Limb (tissue), 2 donors: Measurements from ENCODE around the gene MALSU1.
A peak's percentile ranks its signal among the peaks of the same experiment; 100 is the strongest.

ENCODE experiments used
- DNase-seq, 2 donors: peaks; one replicate each; pipeline ENCODE4 v3.0.0-alpha.2; 2016; ENCODE audit errors: extremely low spot score in 2 of 2

Gene MALSU1

GRCh38 chr7:23335136-23335535 lies 36.0 kb downstream of the MALSU1 start:
- DNase-seq = no peak

GRCh38 chr7:23335621-23336020 lies 36.5 kb downstream of the MALSU1 start:
- no peak for DNase-seq

- DNase-seq = no peak
Observed at GRCh38 chr7:23336086-23336485, 36.9 kb downstream of the MALSU1 start.

- DNase-seq = no peak
Observed at GRCh38 chr7:23336799-23337283, 37.7 kb downstream of the MALSU1 start.

- DNase-seq = no peak
Observed at GRCh38 chr7:23337374-23337773, 38.2 kb downstream of the MALSU1 start.

- DNase-seq = no peak
Observed at GRCh38 chr7:23338439-23338838, 39.3 kb downstream of the MALSU1 start.

GRCh38 chr7:23338863-23339262 lies 39.7 kb downstream of the MALSU1 start:
- DNase-seq = no peak

GRCh38 chr7:23341846-23342598 lies 42.9 kb downstream of the MALSU1 start:
- no peak for DNase-seq

- DNase-seq = no peak
Observed at GRCh38 chr7:23343102-23343501, 44.0 kb downstream of the MALSU1 start.

- no peak for DNase-seq
Observed at GRCh38 chr7:23343806-23344475, 44.8 kb downstream of the MALSU1 start.

- no peak for DNase-seq
Observed at GRCh38 chr7:23345601-23346000, 46.5 kb downstream of the MALSU1 start.

- DNase-seq = no peak
Observed at GRCh38 chr7:23346316-23346715, 47.2 kb downstream of the MALSU1 start.

GRCh38 chr7:23347033-23347681 lies 48.0 kb downstream of the MALSU1 start:
- no peak for DNase-seq

- no peak for DNase-seq
Observed at GRCh38 chr7:23347682-23348180, 48.6 kb downstream of the MALSU1 start.

GRCh38 chr7:23349484-23350157 lies 50.5 kb downstream of the MALSU1 start:
- no peak for DNase-seq

- no peak for DNase-seq
Observed at GRCh38 chr7:23350466-23350865, 51.3 kb downstream of the MALSU1 start.

- DNase-seq = no peak
Observed at GRCh38 chr7:23353172-23353571, 54.0 kb downstream of the MALSU1 start.

- DNase-seq = no peak
Observed at GRCh38 chr7:23356168-23356567, 57.0 kb downstream of the MALSU1 start.

- no peak for DNase-seq
Observed at GRCh38 chr7:23356726-23357125, 57.6 kb downstream of the MALSU1 start.

GRCh38 chr7:23357190-23358093 lies 58.3 kb downstream of the MALSU1 start:
- peak in 1 of 2 donors; percentile 48 for DNase-seq
